Lower lobe of right lung (tissue), 2 donors: ENCODE data around the gene AUNIP. TPM values are rescaled to one million over a fixed set of nuclear protein-coding genes. Genes with fewer than 3 reads are reported as not detected.
A peak's percentile ranks its signal among the peaks of the same experiment; 100 is the strongest.

Experiments used
- ATAC-seq, 2 donors: fragments of 200-7000 bp; cut with Tn5 transposase; one replicate each; pipeline ENCODE4 v1.9.1; 2020 to 2022; ENCODE audit warnings: mild to moderate bottlenecking in 2 of 2, moderate library complexity in 2 of 2
- DNase-seq: peaks from one replicate; pipeline ENCODE4 v3.0.0-alpha.2; 2020
- H3K27ac ChIP-seq: fragments of 200-600 bp; one replicate; pipeline ENCODE4 v1.8.0; 2022
- H3K27me3 ChIP-seq: fragments of 200-600 bp; one replicate; pipeline ENCODE4 v1.8.0; 2022; ENCODE audit warnings: low read depth
- H3K36me3 ChIP-seq: fragments of 200-600 bp; one replicate; pipeline ENCODE4 v1.8.0; 2022; ENCODE audit warnings: mild to moderate bottlenecking
- H3K4me1 ChIP-seq: fragments of 200-600 bp; one replicate; pipeline ENCODE4 v1.8.0; 2022
- H3K4me3 ChIP-seq: fragments of 200-600 bp; one replicate; pipeline ENCODE4 v1.8.0; 2022; ENCODE audit warnings: mild to moderate bottlenecking
- H3K9me3 ChIP-seq: fragments of 200-600 bp; one replicate; pipeline ENCODE4 v1.8.0; 2022
- intact Hi-C: fragments of 100-400 bp; cut with DNase I; formaldehyde crosslinking; loops from one replicate; pipeline ENCODE4 v1.11.0; 2022
- total RNA-seq: library from RNA; stranded (reverse); fragmentation: NEBNext Ultra II Directional; extraction: Animal tissue kit (Norgen Biotek cat#: 25700); gene quantifications from one replicate; pipeline ENCODE4 v1.2.1, GENCODE V29; 2021
- TF ChIP-seq, protein P1 (sequence below): fragments of 200-600 bp; IDR thresholded peaks from one replicate; pipeline ENCODE4 v1.8.0; 2022; ENCODE audit warnings: antibody characterized with exemption, mild to moderate bottlenecking
- donor health status: DM: no; HTN: yes; CAD: no; lungs with severe emphysema.

The AUNIP gene
- total RNA-seq, 1 donor from 2014 or later, result not detected

DNA sequence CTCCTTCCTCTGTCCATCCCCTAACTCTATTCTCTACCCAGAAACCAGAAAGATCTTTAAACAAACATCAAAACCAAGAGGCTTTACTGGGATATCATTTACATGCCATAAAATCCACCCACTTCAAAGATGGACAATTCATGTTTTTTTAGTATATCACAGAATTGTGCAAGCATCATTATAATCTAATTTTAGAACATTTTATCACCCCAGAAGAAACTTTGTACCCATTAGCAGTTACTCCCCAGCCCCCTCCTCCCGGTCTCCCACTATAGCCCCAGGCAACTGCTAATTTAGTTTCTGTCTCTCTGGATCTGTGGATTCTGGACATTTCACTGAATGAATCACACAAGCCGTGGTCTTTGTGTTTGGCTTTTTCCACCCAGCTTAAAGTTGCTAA, 64.0 kb downstream of the AUNIP start:
- TF ChIP-seq, protein P1, sequence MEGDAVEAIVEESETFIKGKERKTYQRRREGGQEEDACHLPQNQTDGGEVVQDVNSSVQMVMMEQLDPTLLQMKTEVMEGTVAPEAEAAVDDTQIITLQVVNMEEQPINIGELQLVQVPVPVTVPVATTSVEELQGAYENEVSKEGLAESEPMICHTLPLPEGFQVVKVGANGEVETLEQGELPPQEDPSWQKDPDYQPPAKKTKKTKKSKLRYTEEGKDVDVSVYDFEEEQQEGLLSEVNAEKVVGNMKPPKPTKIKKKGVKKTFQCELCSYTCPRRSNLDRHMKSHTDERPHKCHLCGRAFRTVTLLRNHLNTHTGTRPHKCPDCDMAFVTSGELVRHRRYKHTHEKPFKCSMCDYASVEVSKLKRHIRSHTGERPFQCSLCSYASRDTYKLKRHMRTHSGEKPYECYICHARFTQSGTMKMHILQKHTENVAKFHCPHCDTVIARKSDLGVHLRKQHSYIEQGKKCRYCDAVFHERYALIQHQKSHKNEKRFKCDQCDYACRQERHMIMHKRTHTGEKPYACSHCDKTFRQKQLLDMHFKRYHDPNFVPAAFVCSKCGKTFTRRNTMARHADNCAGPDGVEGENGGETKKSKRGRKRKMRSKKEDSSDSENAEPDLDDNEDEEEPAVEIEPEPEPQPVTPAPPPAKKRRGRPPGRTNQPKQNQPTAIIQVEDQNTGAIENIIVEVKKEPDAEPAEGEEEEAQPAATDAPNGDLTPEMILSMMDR, result no peak
- H3K4me3 ChIP-seq, result no peak overlapping the region
- intact Hi-C loops, result loop anchor here (10.0 kb wide), 1 partner anchor 180 kb away; the partner anchor contains the start of gene MAN1C1

GRCh38 chr1:25794325-25794724, 64.9 kb downstream of the AUNIP start:
- ATAC-seq, result peak in 1 of 2 donors; percentile 10
- TF ChIP-seq, protein P1, result no peak
- no peak for DNase-seq
- intact Hi-C loops, result loop anchor here (10.0 kb wide), 1 partner anchor 180 kb away; the partner anchor contains the start of gene MAN1C1
- H3K4me1 ChIP-seq, result peaks cover 29% of the 10 kb centered on the region
- no peak overlapping the region for H3K27ac ChIP-seq
- H3K4me3 ChIP-seq, result no peak overlapping the region
- no peaks in the 10 kb centered on the region for H3K36me3 ChIP-seq
- no peaks in the 10 kb centered on the region for H3K9me3 ChIP-seq
- no peaks in the 10 kb centered on the region for H3K27me3 ChIP-seq

More for the DNA sequence above, 64.0 kb downstream of the AUNIP start:
- Histone ChIP-seq H3K27me3 (no peaks in the 10 kb centered on the region), H3K9me3 (no peaks in the 10 kb centered on the region), H3K27ac (no peak overlapping the region), H3K36me3 (no peaks in the 10 kb centered on the region), H3K4me1 (peaks cover 34% of the 10 kb centered on the region)
- ATAC-seq, result no peak
- DNase-seq, result no peak

DNA sequence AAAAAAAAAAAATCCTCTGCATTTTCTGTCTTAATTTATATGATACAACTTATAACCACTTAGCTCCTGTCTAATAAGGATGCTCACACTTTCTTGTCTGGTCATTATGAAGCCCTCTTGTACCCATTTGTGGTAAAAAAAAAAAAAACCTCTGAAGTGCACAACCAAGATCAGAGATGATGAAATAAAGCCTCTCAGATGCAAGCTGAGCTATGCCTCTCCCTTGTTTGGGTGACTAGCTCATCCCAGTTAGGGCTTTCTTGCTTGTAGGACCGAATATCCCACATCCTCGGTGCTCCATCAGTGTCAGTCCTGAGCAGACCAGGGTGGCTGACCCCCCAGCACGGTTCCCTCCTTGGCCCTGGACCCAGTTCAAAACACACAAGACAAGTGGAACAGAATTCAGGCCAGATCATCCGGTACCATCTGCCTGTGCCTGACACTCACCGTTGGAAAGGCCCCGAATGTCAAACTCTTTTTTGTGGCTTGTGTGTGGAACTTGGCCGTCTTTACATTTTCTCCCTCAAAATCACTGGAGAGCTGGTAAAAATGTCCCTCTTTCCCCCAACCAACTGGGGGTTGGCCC, 65.6 kb downstream of the AUNIP start:
- ATAC-seq (no peak), DNase-seq (no peak)
- H3K9me3 ChIP-seq, result no peaks in the 10 kb centered on the region
- no peak overlapping the region for H3K27ac ChIP-seq
- no peak overlapping the region for H3K4me3 ChIP-seq
- TF ChIP-seq, protein P1, result no peak
- H3K36me3 ChIP-seq, result no peaks in the 10 kb centered on the region
- H3K27me3 ChIP-seq, result no peaks in the 10 kb centered on the region
- intact Hi-C loops, result loop anchor here (10.0 kb wide), 1 partner anchor 179 kb away; the partner anchor contains the start of gene MAN1C1
- H3K4me1 ChIP-seq, result peaks cover 23% of the 10 kb centered on the region

DNA sequence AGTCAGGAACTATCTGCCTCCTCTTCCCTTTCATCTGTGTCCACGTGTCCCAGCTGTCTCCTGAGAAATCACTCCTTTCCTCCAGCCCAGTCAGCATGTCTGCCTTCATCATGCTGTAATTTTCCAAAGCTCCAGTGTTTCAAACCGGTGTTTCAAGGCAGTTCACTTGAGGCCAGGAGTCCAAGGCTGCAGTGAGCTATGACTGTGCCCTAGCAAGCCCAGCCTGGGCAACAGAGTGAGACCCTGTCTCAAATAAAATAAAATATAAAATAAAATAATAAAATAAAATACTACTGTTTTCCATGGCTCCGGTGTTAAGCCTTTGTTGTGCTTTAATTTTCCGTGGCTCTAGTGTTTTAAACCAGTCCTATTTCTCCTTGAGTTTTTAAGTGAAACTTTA, 67.1 kb downstream of the AUNIP start:
- Histone ChIP-seq H3K4me3 (no peak overlapping the region), H3K36me3 (peaks cover 6% of the 10 kb centered on the region), H3K4me1 (peaks cover 9% of the 10 kb centered on the region), H3K9me3 (no peaks in the 10 kb centered on the region), H3K27ac (no peak overlapping the region), H3K27me3 (no peaks in the 10 kb centered on the region)
- DNase-seq (no peak), ATAC-seq (no peak)
- TF ChIP-seq, protein P1, result no peak
- intact Hi-C loops, result loop anchor here (10.0 kb wide), 1 partner anchor 177 kb away; the partner anchor contains the start of gene MAN1C1

GRCh38 chr1:25790472-25790871, 68.8 kb downstream of the AUNIP start:
- Histone ChIP-seq H3K4me1 (no peaks in the 10 kb centered on the region), H3K4me3 (no peak overlapping the region), H3K27ac (no peak overlapping the region), H3K27me3 (no peaks in the 10 kb centered on the region), H3K36me3 (peaks cover 14% of the 10 kb centered on the region), H3K9me3 (no peaks in the 10 kb centered on the region)
- TF ChIP-seq, protein P1, result no peak
- no peak for ATAC-seq
- no peak for DNase-seq
- intact Hi-C loops, result loop anchor here (10.0 kb wide), 1 partner anchor 176 kb away; the partner anchor contains the start of gene MAN1C1
